GM23248 (cell line): ENCODE measurements around the gene KCNJ10. TPM values are rescaled to one million over a fixed set of nuclear protein-coding genes. Genes with fewer than 3 reads are reported as not detected.
A peak's percentile ranks its signal among the peaks of the same experiment; 100 is the strongest.

Source experiments
- DNase-seq: peaks from one replicate; pipeline ENCODE4 v3.0.0-alpha.2; 2015
- H2AFZ ChIP-seq: fragments of 200-600 bp; sonication (generic); 2 replicates; pipeline ENCODE4 v1.6.1; 2016; ENCODE audit warnings: antibody characterized with exemption
- H3F3A ChIP-seq: fragments of 200-600 bp; sonication (generic); 2 replicates; pipeline ENCODE4 v1.6.1; 2016; ENCODE audit warnings: mild to moderate bottlenecking, antibody characterized with exemption, mixed run types; ENCODE audit not compliant: insufficient read depth
- H3K27ac ChIP-seq: fragments of 200-600 bp; sonication (generic); 2 replicates; pipeline ENCODE4 v1.5.1; 2016; ENCODE audit warnings: mild to moderate bottlenecking
- H3K27me3 ChIP-seq: fragments of 200-600 bp; sonication (generic); replicated peaks from 2 replicates; pipeline ENCODE4 v1.6.1; 2016; ENCODE audit warnings: mild to moderate bottlenecking; ENCODE audit not compliant: insufficient read depth
- H3K36me3 ChIP-seq: fragments of 200-600 bp; sonication (generic); 2 replicates; pipeline ENCODE4 v1.6.1; 2016; ENCODE audit warnings: low read depth, mild to moderate bottlenecking
- H3K4me1 ChIP-seq: fragments of 200-600 bp; sonication (generic); 2 replicates; pipeline ENCODE4 v1.6.1; 2016; ENCODE audit warnings: mild to moderate bottlenecking; ENCODE audit not compliant: insufficient read depth
- H3K4me2 ChIP-seq: fragments of 200-600 bp; sonication (generic); one replicate; pipeline ENCODE4 v1.6.1; 2016; ENCODE audit warnings: mild to moderate bottlenecking; ENCODE audit not compliant: unreplicated experiment
- H3K4me3 ChIP-seq: fragments of 200-600 bp; sonication (generic); 2 replicates; pipeline ENCODE4 v1.5.1; 2016; ENCODE audit warnings: mild to moderate bottlenecking
- H3K79me2 ChIP-seq: fragments of 200-600 bp; sonication (generic); 2 replicates; pipeline ENCODE4 v1.6.1; 2016; ENCODE audit warnings: mild to moderate bottlenecking; ENCODE audit not compliant: insufficient read depth
- H3K9ac ChIP-seq: fragments of 200-600 bp; sonication (generic); 2 replicates; pipeline ENCODE4 v1.6.1; 2016; ENCODE audit warnings: mild to moderate bottlenecking
- H3K9me2 ChIP-seq: fragments of 200-600 bp; sonication (generic); 2 replicates; pipeline ENCODE4 v1.6.1; 2016; ENCODE audit warnings: mixed run types, mild to moderate bottlenecking, moderate library complexity; ENCODE audit not compliant: insufficient read depth
- H3K9me3 ChIP-seq: fragments of 200-600 bp; sonication (generic); one replicate; pipeline ENCODE4 v1.6.1; 2017; ENCODE audit warnings: low read depth
- H4K20me1 ChIP-seq: fragments of 200-600 bp; sonication (generic); 2 replicates; pipeline ENCODE4 v1.6.0; 2016; ENCODE audit not compliant: insufficient read depth
- EZH2 ChIP-seq: fragments of 200-600 bp; sonication (generic); IDR thresholded peaks from 2 replicates; pipeline ENCODE4 v1.6.1; 2018; ENCODE audit warnings: antibody characterized with exemption, mild to moderate bottlenecking; ENCODE audit not compliant: insufficient read depth, poor library complexity, severe bottlenecking
- EZH2phosphoT487 ChIP-seq: fragments of 200-600 bp; sonication (generic); IDR thresholded peaks from 2 replicates; pipeline ENCODE4 v1.6.1; 2018; ENCODE audit warnings: antibody characterized with exemption, moderate library complexity, mild to moderate bottlenecking, low read depth; ENCODE audit not compliant: insufficient read depth
- WGBS, 2 experiments: methylation state at CpG; one replicate each; pipeline ENCODE4 v1.1.6; 2015 to 2017; ENCODE audit warnings: low lambda C conversion rate in 2 of 2, low coverage in 1 of 2; ENCODE audit errors: missing lambda C conversion rate in 2 of 2; 5-methylcytosine and 5-hydroxymethylcytosine counted together
- in situ Hi-C: fragments of 300-500 bp; cut with MboI; formaldehyde crosslinking; loops from 2 replicates; pipeline ENCODE4 v1.15.0; 2020
- polyA plus RNA-seq: library from polyadenylated mRNA; unstranded; fragments of >200 nt; fragmentation: Nextera tagmentation; extraction: Ambion mirVana; gene quantifications from 2 replicates; pipeline ENCODE4 v1.2.1, GENCODE V29; 2016
- total RNA-seq: library from RNA; depleted of rRNA; stranded (reverse); fragments of >200 nt; shearing (Covaris generic); gene quantifications from 2 replicates; pipeline ENCODE4 v1.2.3, GENCODE V29; 2014

Gene KCNJ10
- total and polyA plus RNA-seq, 2 experiments from 2014 or later: not detected

DNA sequence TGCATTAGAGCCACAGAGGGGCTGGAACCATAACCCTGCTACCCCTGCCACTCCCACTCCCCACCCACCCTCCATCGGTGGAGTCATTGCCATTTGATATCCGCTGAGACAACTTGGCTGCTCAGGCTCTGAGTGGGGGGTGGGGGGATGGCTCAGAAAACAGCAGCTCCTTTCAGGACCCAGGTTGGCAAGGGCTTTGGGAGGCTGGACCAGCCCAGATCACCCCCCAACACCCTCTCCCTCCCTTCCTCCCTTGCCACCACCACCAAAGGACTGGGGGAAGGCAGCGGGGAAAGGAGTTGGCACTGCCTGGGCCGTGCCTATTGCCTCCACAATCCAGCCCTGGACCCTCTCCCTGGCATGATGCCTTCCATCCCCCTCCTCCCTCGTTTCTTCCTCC, 1.7 kb downstream of the KCNJ10 start:
- H3K9me2 ChIP-seq: no peaks in the 10 kb centered on the region
- DNase-seq: no peak
- 43 to 64% methylated on average over 3 to 5 of the region's 5 CpGs for WGBS, 2 experiments
- H3K9me3 ChIP-seq: no peaks in the 10 kb centered on the region
- H2AFZ ChIP-seq: no peak overlapping the region
- in situ Hi-C loops: no loop called here
- no peaks in the 10 kb centered on the region for H3F3A ChIP-seq
- H3K4me2 ChIP-seq: no peak overlapping the region
- no peaks in the 10 kb centered on the region for H3K79me2 ChIP-seq
- H3K4me3 ChIP-seq: no peak overlapping the region
- no peak overlapping the region for H3K27ac ChIP-seq
- peaks cover 32% of the 10 kb centered on the region for H3K27me3 ChIP-seq
- TF ChIP-seq EZH2: no peak
- TF ChIP-seq EZH2phosphoT487: no peak
- H3K36me3 ChIP-seq: no peaks in the 10 kb centered on the region
- no peaks in the 10 kb centered on the region for H4K20me1 ChIP-seq
- no peak overlapping the region for H3K9ac ChIP-seq
- no peaks in the 10 kb centered on the region for H3K4me1 ChIP-seq

GRCh38 chr1:160066829-160067745, 2.9 kb downstream of the KCNJ10 start:
- in situ Hi-C loops: no loop called here
- H3K4me3 ChIP-seq: no peak overlapping the region
- no peak overlapping the region for H2AFZ ChIP-seq
- DNase-seq: no peak
- no peak overlapping the region for H3K27ac ChIP-seq
- H3K27me3 ChIP-seq: peaks cover 27% of the 10 kb centered on the region
- H3F3A ChIP-seq: no peaks in the 10 kb centered on the region
- no peak for TF ChIP-seq EZH2
- no peak for TF ChIP-seq EZH2phosphoT487
- H3K9me3 ChIP-seq: no peaks in the 10 kb centered on the region
- H4K20me1 ChIP-seq: no peaks in the 10 kb centered on the region
- H3K9ac ChIP-seq: no peak overlapping the region
- no peaks in the 10 kb centered on the region for H3K36me3 ChIP-seq
- 65 to 71% methylated on average over 6 of the region's 6 CpGs for WGBS, 2 experiments
- no peaks in the 10 kb centered on the region for H3K9me2 ChIP-seq
- no peak overlapping the region for H3K4me2 ChIP-seq
- H3K4me1 ChIP-seq: no peaks in the 10 kb centered on the region
- H3K79me2 ChIP-seq: no peaks in the 10 kb centered on the region

DNA sequence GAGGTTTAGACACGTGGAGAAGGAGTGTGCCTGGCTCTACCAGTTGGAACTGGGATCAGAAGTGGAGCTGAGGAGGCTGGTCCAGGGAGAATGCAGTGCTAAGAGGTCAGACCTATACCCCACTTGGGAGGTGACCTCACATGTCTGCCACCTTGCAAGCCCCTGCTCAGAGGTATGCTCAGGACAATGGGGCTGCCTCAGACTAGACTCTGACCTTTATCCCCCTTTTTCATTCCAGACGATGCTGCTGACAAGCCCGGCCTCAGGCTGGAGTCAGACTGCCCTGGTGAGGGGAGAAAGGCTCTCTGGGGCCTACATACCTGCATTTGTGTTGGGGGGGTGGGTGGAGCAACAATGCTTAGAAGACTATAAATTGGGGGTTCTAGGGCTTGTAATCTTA, 5.2 kb downstream of the KCNJ10 start:
- Histone ChIP-seq H4K20me1 (no peaks in the 10 kb centered on the region), H3K27ac (no peak overlapping the region), H3K9ac (no peak overlapping the region), H3K9me3 (no peaks in the 10 kb centered on the region), H3K4me2 (no peak overlapping the region), H3K27me3 (peaks cover 22% of the 10 kb centered on the region; the same call in 1 of the 2 replicates), H3K36me3 (no peaks in the 10 kb centered on the region), H2AFZ (no peak overlapping the region), H3K79me2 (no peaks in the 10 kb centered on the region), H3K9me2 (no peaks in the 10 kb centered on the region), H3K4me3 (no peak overlapping the region), H3F3A (no peaks in the 10 kb centered on the region), H3K4me1 (no peaks in the 10 kb centered on the region)
- TF ChIP-seq EZH2 (no peak), EZH2phosphoT487 (no peak)
- WGBS, 2 experiments: 53 to 55% methylated on average over 3 of the region's 3 CpGs
- no peak for DNase-seq
- in situ Hi-C loops: no loop called here

- WGBS, 2 experiments: 40 to 41% methylated on average over 3 of the region's 3 CpGs
- no peaks in the 10 kb centered on the region for H3K79me2 ChIP-seq
- DNase-seq: peak; percentile 20
- in situ Hi-C loops: no loop called here
- H3K4me2 ChIP-seq: no peak overlapping the region
- peaks cover 22% of the 10 kb centered on the region; the same call in 1 of the 2 replicates for H3K27me3 ChIP-seq
- no peaks in the 10 kb centered on the region for H3K9me2 ChIP-seq
- H3K27ac ChIP-seq: no peak overlapping the region
- no peaks in the 10 kb centered on the region for H3K9me3 ChIP-seq
- H3K9ac ChIP-seq: no peak overlapping the region
- no peaks in the 10 kb centered on the region for H3K36me3 ChIP-seq
- no peak overlapping the region for H3K4me3 ChIP-seq
- H3F3A ChIP-seq: no peaks in the 10 kb centered on the region
- H3K4me1 ChIP-seq: no peaks in the 10 kb centered on the region
- TF ChIP-seq EZH2 (no peak), EZH2phosphoT487 (no peak)
- H4K20me1 ChIP-seq: no peaks in the 10 kb centered on the region
- no peak overlapping the region for H2AFZ ChIP-seq
Measured at GRCh38 chr1:160064164-160064563, 5.8 kb downstream of the KCNJ10 start.
